IMR-90 (cell line): ENCODE data around the gene NANOS1. TPM values are rescaled to one million over a fixed set of nuclear protein-coding genes. Genes with fewer than 3 reads are reported as not detected.
A peak's percentile ranks its signal among the peaks of the same experiment; 100 is the strongest.

Experiments
- ATAC-seq: fragments of 200-7000 bp; cut with Tn5 transposase; 2 replicates; pipeline ENCODE4 v1.9.1; 2020; ENCODE audit warnings: low read depth, mild to moderate bottlenecking, moderate library complexity
- BruUV-seq: library from RNA; stranded (reverse); fragments of 400-500 nt; replicated peaks from 2 replicates; lab custom pipeline; 2021; lab: Mats Ljungman, UMichigan
- CTCF ChIA-PET: fragments of 300-600 bp; formaldehyde crosslinking; extraction: SDS; loops from one replicate; lab custom pipeline; 2021; ENCODE audit warnings: antibody characterized with exemption; lab: Yijun Ruan, JAX
- POLR2A ChIA-PET: fragments of 300-600 bp; sonication (Branson Sonifier 250); formaldehyde crosslinking; loops from one replicate; lab custom pipeline; 2022; ENCODE audit warnings: antibody characterized with exemption; ENCODE audit not compliant: unreplicated experiment; lab: Charles Lee
- DNase-seq: peaks from one replicate; pipeline ENCODE4 v3.0.0; 2013
- H2AFZ ChIP-seq: replicated peaks from 2 replicates; pipeline ENCODE3; 2013; ENCODE audit warnings: low read length, mild to moderate bottlenecking; ENCODE audit not compliant: poor library complexity
- H2AK5ac ChIP-seq: 2 replicates; pipeline ENCODE4 v1.6.1; 2013; ENCODE audit warnings: low read depth, low read length, inconsistent platforms
- H2AK9ac ChIP-seq: replicated peaks from 2 replicates; pipeline ENCODE3; 2013; ENCODE audit warnings: mild to moderate bottlenecking, low read depth, low read length, moderate library complexity; ENCODE audit not compliant: poor library complexity
- H2BK120ac ChIP-seq: 2 replicates; pipeline ENCODE4 v1.6.1; 2013; ENCODE audit warnings: low read depth, low read length, inconsistent platforms
- H2BK15ac ChIP-seq: 3 replicates; pipeline ENCODE4 v1.6.1; 2013; ENCODE audit warnings: low read depth, low read length, inconsistent platforms
- H2BK20ac ChIP-seq: 2 replicates; pipeline ENCODE4 v1.6.1; 2013; ENCODE audit warnings: low read depth, mild to moderate bottlenecking, inconsistent platforms, low read length, moderate library complexity
- H2BK5ac ChIP-seq: 2 replicates; pipeline ENCODE4 v1.6.1; 2013; ENCODE audit warnings: mild to moderate bottlenecking, low read depth, low read length, inconsistent platforms; ENCODE audit not compliant: poor library complexity, severe bottlenecking
- H3K14ac ChIP-seq: replicated peaks from 2 replicates; pipeline ENCODE4 v1.6.1; 2013; ENCODE audit warnings: low read depth, low read length, inconsistent platforms
- H3K18ac ChIP-seq: 2 replicates; pipeline ENCODE4 v1.6.1; 2013; ENCODE audit warnings: low read depth, low read length, control low read depth
- H3K23ac ChIP-seq: 2 replicates; pipeline ENCODE4 v1.6.1; 2013; ENCODE audit warnings: low read depth, low read length, inconsistent platforms
- H3K27ac ChIP-seq: 2 replicates; pipeline ENCODE4 v1.5.1; 2013; ENCODE audit warnings: mild to moderate bottlenecking, control low read depth, low read length; ENCODE audit not compliant: insufficient read depth
- H3K27me3 ChIP-seq: 2 replicates; pipeline ENCODE4 v1.6.1; 2013; ENCODE audit warnings: low read length; ENCODE audit not compliant: control insufficient read depth, insufficient read depth
- H3K36me3 ChIP-seq: 2 replicates; pipeline ENCODE4 v1.6.1; 2013; ENCODE audit warnings: low read length, mixed read lengths; ENCODE audit not compliant: control insufficient read depth, insufficient read depth
- H3K4ac ChIP-seq: 2 replicates; pipeline ENCODE4 v1.6.1; 2013; ENCODE audit warnings: low read depth, low read length, inconsistent platforms
- H3K4me1 ChIP-seq: 2 replicates; pipeline ENCODE4 v1.6.1; 2013; ENCODE audit warnings: low read length, mixed read lengths; ENCODE audit not compliant: control insufficient read depth, insufficient read depth
- H3K4me2 ChIP-seq: 2 replicates; pipeline ENCODE4 v1.6.1; 2013; ENCODE audit warnings: low read depth, mild to moderate bottlenecking, control low read depth, low read length, moderate library complexity
- H3K4me3 ChIP-seq: 2 replicates; pipeline ENCODE4 v1.5.1; 2013; ENCODE audit warnings: low read depth, mild to moderate bottlenecking, control low read depth, low read length, moderate library complexity; ENCODE audit not compliant: insufficient read depth
- H3K56ac ChIP-seq: 2 replicates; pipeline ENCODE4 v1.6.1; 2013; ENCODE audit warnings: low read length, inconsistent platforms; ENCODE audit not compliant: insufficient read depth; ENCODE audit errors: extremely low read depth
- H3K79me1 ChIP-seq, 2 experiments: 2 replicates each; pipeline ENCODE4 v1.6.1; 2013; ENCODE audit warnings: low read length in 2 of 2, inconsistent platforms in 1 of 2, low read depth in 1 of 2
- H3K9ac ChIP-seq: 2 replicates; pipeline ENCODE4 v1.6.1; 2013; ENCODE audit warnings: low read depth, low read length, control low read depth
- H3K9me1 ChIP-seq: 2 replicates; pipeline ENCODE4 v1.6.1; 2013; ENCODE audit warnings: low read length, inconsistent platforms; ENCODE audit not compliant: insufficient read depth
- H3K9me3 ChIP-seq: 2 replicates; pipeline ENCODE4 v1.6.1; 2013; ENCODE audit warnings: low read length; ENCODE audit not compliant: control insufficient read depth, insufficient read depth
- H4K20me1 ChIP-seq: 2 replicates; pipeline ENCODE4 v1.6.1; 2013; ENCODE audit warnings: low read length, inconsistent platforms; ENCODE audit not compliant: insufficient read depth
- H4K5ac ChIP-seq: 2 replicates; pipeline ENCODE4 v1.6.1; 2013; ENCODE audit warnings: mild to moderate bottlenecking, low read depth, low read length, control low read depth
- H4K8ac ChIP-seq, 2 experiments: 2 replicates each; pipeline ENCODE4 v1.6.1; 2013; ENCODE audit warnings: low read depth in 2 of 2, low read length in 2 of 2, control low read depth in 1 of 2, inconsistent platforms in 1 of 2
- H4K91ac ChIP-seq: 2 replicates; pipeline ENCODE4 v1.6.1; 2013; ENCODE audit warnings: low read depth, low read length, inconsistent platforms; ENCODE audit not compliant: insufficient read depth
- BHLHE40 ChIP-seq: fragments of 150-350 bp; IDR thresholded peaks from 2 replicates; pipeline ENCODE4 v1.6.1; 2016; ENCODE audit warnings: mild to moderate bottlenecking, low read depth, low read length
- CEBPB ChIP-seq: IDR thresholded peaks from 2 replicates; pipeline ENCODE4 v1.6.1; 2012; ENCODE audit warnings: low read depth, low read length, improper control_type of control experiment
- MAFK ChIP-seq: IDR thresholded peaks from 2 replicates; pipeline ENCODE4 v1.6.1; 2012; ENCODE audit warnings: low read depth, low read length, improper control_type of control experiment
- MAZ ChIP-seq: IDR thresholded peaks from 2 replicates; pipeline ENCODE4 v1.6.1; 2012; ENCODE audit warnings: low read depth, mild to moderate bottlenecking, low read length, improper control_type of control experiment, moderate library complexity, borderline replicate concordance
- MXI1 ChIP-seq: IDR thresholded peaks from 2 replicates; pipeline ENCODE4 v1.6.1; 2012; ENCODE audit warnings: low read depth, mild to moderate bottlenecking, low read length, moderate library complexity, borderline replicate concordance
- NFE2L2 ChIP-seq: fragments of 150-350 bp; IDR thresholded peaks from 2 replicates; pipeline ENCODE4 v1.6.1; 2016; ENCODE audit warnings: low read depth, mild to moderate bottlenecking, low read length
- POLR2A ChIP-seq: IDR thresholded peaks from 2 replicates; pipeline ENCODE4 v1.6.1; 2012; ENCODE audit warnings: mild to moderate bottlenecking, low read depth, low read length
- RCOR1 ChIP-seq: IDR thresholded peaks from 2 replicates; pipeline ENCODE4 v1.6.1; 2012; ENCODE audit warnings: mild to moderate bottlenecking, low read length, improper control_type of control experiment; ENCODE audit not compliant: insufficient replicate concordance
- RFX5 ChIP-seq: IDR thresholded peaks from 2 replicates; pipeline ENCODE4 v1.8.0; 2012; ENCODE audit warnings: low read depth, mild to moderate bottlenecking, low read length, moderate library complexity
- SMC3 ChIP-seq: fragments of 150-350 bp; IDR thresholded peaks from 2 replicates; pipeline ENCODE4 v1.6.1; 2016; ENCODE audit warnings: low read depth, mild to moderate bottlenecking, antibody characterized with exemption, low read length, moderate library complexity
- WGBS, 2 experiments: methylation state at CpG; one replicate each; pipeline versions ENCODE4 v1.1.5 to v1.1.7; 2013; ENCODE audit warnings: missing lambda C conversion rate in 2 of 2; ENCODE audit not compliant: insufficient read length in 1 of 2; ENCODE audit errors: extremely low coverage in 2 of 2; 5-methylcytosine and 5-hydroxymethylcytosine counted together
- dilution Hi-C: fragments of 300-500 bp; cut with HindIII; formaldehyde crosslinking; loops from one replicate; pipeline ENCODE4 v1.14.3; 2018; ENCODE audit warnings: low sequenced_read_pairs; ENCODE audit not compliant: unreplicated experiment
- in situ Hi-C: fragments of 300-500 bp; cut with MboI; formaldehyde crosslinking; loops from 3 replicates; pipeline ENCODE4 v1.14.3; 2019; ENCODE audit warnings: low sequenced_read_pairs, inconsistent platforms, mixed read lengths
- intact Hi-C: fragments of 100-400 bp; cut with micrococcal nuclease; formaldehyde crosslinking; loops from 2 replicates; pipeline ENCODE4 v1.10.0; 2022
- polyA plus RNA-seq, 3 experiments: library from polyadenylated mRNA; depleted of rRNA; stranded (reverse); fragments of >200 nt; gene quantifications; 2 replicates each; pipeline ENCODE4 v1.2.3, GENCODE V29; 2012; ENCODE audit warnings: low replicate concordance in 1 of 3
- total RNA-seq: library from RNA; depleted of rRNA; stranded (reverse); fragments of >200 nt; gene quantifications from 2 replicates; pipeline ENCODE4 v1.2.3, GENCODE V29; 2012
- TF ChIP-seq, protein P1 (sequence below): conservative IDR thresholded peaks from 2 replicates; pipeline ENCODE4 v1.5.1; 2012; ENCODE audit warnings: mild to moderate bottlenecking, low read depth, low read length, improper control_type of control experiment

The NANOS1 gene
- total and polyA plus RNA-seq, 2 of the 4 experiments (the other 2 are of a cell fraction), result under 0.01 to 0.12 TPM

DNA sequence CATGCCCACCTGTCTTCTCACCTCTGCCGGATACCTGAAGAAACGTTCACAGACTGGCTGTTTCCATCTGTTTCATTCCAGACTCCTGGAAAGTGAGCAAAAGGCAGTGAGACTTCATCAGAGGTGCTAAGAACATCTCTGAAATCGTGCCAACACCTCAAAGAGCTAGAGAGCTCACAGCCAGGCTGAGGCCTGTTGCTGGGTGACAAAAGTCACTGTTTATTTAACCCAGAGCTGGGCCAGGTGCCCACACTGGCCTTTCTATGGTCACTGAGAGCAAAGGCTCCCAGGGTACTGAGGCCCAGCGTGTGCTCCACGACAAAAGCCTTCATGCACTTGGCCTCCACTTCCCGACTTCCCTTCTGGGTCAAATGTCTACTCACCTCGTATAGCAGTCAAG lies 3.7 kb upstream of the NANOS1 start:
- Histone ChIP-seq H2BK5ac (no peak overlapping the region), H4K91ac (no peak overlapping the region), H3K36me3 (no peaks in the 10 kb centered on the region), H3K4me1 (peaks cover 16% of the 10 kb centered on the region), H2BK20ac (no peak overlapping the region), H3K79me1 (no peaks in the 10 kb centered on the region), H3K9me3 (no peaks in the 10 kb centered on the region), H3K4ac (no peak overlapping the region), H3K9me1 (peaks cover 10% of the 10 kb centered on the region; the same call in 1 of the 2 replicates), H3K56ac (no peak overlapping the region), H4K20me1 (peaks cover 23% of the 10 kb centered on the region), H3K14ac (no peak overlapping the region), H3K27me3 (peaks cover 9% of the 10 kb centered on the region; the same call in 1 of the 2 replicates), H2AFZ (no peak overlapping the region), H4K5ac (no peak overlapping the region), H3K18ac (no peak overlapping the region), H2BK15ac (no peak overlapping the region), H3K27ac (no peak overlapping the region), H2AK5ac (0 out of 2 replicates have a peak overlapping the region, but pooled peaks have one; percentile 18), H4K8ac (no peak overlapping the region), H3K9ac (no peak overlapping the region), H3K4me3 (no peak overlapping the region), H2AK9ac (no peak overlapping the region), H3K23ac (no peak overlapping the region), H3K4me2 (no peak overlapping the region), H2BK120ac (no peak overlapping the region)
- dilution Hi-C loops, result no loop called here
- in situ Hi-C loops, result loop anchor here (10.0 kb wide), 1 partner anchor 271 kb away; the partner anchor contains the start of gene CACUL1
- ChIA-PET CTCF (interaction anchor here (0.8 kb wide), 1 partner anchor 20 kb away, joined by 3 read pairs; no protein-coding TSS in a partner anchor), POLR2A (no interaction called here)
- 71% methylated on average over 5 of the region's 7 CpGs; no CpG with 5 or more reads in 1 of the 2 experiments for WGBS, 2 experiments
- DNase-seq (no peak), ATAC-seq (no peak)
- TF ChIP-seq MAZ (no peak), CEBPB (no peak), RCOR1 (no peak), RFX5 (no peak), NFE2L2 (no peak), POLR2A (no peak), MAFK (no peak), BHLHE40 (no peak), MXI1 (no peak), SMC3 (no peak)
- TF ChIP-seq, protein P1, sequence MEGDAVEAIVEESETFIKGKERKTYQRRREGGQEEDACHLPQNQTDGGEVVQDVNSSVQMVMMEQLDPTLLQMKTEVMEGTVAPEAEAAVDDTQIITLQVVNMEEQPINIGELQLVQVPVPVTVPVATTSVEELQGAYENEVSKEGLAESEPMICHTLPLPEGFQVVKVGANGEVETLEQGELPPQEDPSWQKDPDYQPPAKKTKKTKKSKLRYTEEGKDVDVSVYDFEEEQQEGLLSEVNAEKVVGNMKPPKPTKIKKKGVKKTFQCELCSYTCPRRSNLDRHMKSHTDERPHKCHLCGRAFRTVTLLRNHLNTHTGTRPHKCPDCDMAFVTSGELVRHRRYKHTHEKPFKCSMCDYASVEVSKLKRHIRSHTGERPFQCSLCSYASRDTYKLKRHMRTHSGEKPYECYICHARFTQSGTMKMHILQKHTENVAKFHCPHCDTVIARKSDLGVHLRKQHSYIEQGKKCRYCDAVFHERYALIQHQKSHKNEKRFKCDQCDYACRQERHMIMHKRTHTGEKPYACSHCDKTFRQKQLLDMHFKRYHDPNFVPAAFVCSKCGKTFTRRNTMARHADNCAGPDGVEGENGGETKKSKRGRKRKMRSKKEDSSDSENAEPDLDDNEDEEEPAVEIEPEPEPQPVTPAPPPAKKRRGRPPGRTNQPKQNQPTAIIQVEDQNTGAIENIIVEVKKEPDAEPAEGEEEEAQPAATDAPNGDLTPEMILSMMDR, result no peak
- no TSS peak for BruUV-seq
- intact Hi-C loops, result loop anchor here (10.0 kb wide), 1 partner anchor 301 kb away; no protein-coding TSS in a partner anchor
